ENCODE results near the gene WDR47. TPM values are rescaled to one million over a fixed set of nuclear protein-coding genes. Genes with fewer than 3 reads are reported as not detected.
"Not testable (repeated sequence)": the region's sequence is repeated elsewhere in the genome, so short reads cannot be mapped to it uniquely, and the experiment has no call there.

Gene WDR47
- total RNA-seq, 1 donor from 2014 or later, result 8.0 TPM

DNA sequence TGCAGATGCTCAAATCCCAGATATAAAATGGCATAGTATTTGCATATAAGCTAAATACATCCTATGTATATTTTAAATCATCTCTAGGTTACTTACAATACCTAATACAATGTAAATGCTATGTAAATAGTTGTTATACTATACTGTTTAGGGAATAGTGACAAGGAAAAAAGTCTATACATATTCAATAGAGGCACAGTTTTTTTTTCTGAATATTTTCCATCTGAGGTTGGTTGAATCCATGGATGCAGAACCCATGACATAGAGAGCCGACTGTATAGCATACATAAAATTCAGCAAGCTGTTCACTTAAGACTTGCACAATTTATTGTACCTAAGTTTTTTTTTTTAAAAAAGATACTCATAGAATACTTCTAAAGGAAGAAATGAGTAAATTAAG lies 27.4 kb upstream of the WDR47 start:
- no peak for DNase-seq (ENCODE audit: low read depth)
- no peak overlapping the region for H3K4me3 ChIP-seq (ENCODE audit: low read depth, low read length)
- TF ChIP-seq, protein P1, sequence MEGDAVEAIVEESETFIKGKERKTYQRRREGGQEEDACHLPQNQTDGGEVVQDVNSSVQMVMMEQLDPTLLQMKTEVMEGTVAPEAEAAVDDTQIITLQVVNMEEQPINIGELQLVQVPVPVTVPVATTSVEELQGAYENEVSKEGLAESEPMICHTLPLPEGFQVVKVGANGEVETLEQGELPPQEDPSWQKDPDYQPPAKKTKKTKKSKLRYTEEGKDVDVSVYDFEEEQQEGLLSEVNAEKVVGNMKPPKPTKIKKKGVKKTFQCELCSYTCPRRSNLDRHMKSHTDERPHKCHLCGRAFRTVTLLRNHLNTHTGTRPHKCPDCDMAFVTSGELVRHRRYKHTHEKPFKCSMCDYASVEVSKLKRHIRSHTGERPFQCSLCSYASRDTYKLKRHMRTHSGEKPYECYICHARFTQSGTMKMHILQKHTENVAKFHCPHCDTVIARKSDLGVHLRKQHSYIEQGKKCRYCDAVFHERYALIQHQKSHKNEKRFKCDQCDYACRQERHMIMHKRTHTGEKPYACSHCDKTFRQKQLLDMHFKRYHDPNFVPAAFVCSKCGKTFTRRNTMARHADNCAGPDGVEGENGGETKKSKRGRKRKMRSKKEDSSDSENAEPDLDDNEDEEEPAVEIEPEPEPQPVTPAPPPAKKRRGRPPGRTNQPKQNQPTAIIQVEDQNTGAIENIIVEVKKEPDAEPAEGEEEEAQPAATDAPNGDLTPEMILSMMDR (conservative IDR thresholded peaks at IDR 0.05; ENCODE audit: low read depth, low read length), result no peak

DNA sequence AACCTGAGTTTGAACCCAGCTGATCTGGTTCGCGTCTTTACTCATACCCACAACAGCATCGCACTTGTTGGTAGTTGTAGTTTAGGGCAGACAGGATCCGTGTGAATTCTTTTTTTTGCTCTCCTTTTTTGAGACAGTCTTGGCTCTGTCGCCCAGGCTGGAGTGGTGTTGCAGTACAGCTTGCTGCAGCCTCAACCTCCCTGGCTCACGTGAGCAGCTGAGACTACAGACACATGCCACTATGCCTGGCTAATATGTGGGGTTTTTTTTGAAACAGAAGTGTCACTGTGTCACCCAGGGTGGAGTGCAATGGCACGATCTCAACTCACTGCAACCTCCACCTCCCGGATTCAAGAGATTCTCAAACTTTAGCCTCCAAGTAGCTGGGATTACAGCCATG lies 26.0 kb upstream of the WDR47 start:
- DNase-seq (ENCODE audit: low read depth), result no peak
- TF ChIP-seq, protein P1 (conservative IDR thresholded peaks at IDR 0.05; ENCODE audit: low read depth, low read length), result no peak

DNA sequence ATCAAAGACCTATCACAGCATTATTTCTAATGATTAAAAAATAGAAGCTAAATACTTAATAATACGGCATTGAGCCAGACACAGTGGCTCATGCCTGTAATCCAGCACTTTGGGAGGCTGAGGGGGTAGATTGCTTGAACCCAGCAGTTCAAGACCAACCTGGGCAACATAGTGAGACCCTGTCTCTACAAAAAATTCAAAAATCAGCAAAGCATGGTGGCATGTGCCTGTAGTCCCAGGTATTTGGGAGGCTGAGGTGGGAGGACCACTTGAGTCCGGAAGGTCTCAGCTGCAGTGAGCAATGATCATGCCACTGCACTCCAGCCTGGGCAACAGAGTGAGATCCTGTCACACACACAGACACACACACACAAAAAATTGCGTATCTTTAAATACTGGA lies 23.2 kb upstream of the WDR47 start:
- no peak for DNase-seq (ENCODE audit: low read depth)
- TF ChIP-seq, protein P1 (conservative IDR thresholded peaks at IDR 0.05; ENCODE audit: low read depth, low read length), result no peak
- no peak overlapping the region for H3K4me3 ChIP-seq (ENCODE audit: low read depth, low read length)

More for the DNA sequence above, 26.0 kb upstream of the WDR47 start:
- no peak overlapping the region for H3K4me3 ChIP-seq (ENCODE audit: low read depth, low read length)

DNA sequence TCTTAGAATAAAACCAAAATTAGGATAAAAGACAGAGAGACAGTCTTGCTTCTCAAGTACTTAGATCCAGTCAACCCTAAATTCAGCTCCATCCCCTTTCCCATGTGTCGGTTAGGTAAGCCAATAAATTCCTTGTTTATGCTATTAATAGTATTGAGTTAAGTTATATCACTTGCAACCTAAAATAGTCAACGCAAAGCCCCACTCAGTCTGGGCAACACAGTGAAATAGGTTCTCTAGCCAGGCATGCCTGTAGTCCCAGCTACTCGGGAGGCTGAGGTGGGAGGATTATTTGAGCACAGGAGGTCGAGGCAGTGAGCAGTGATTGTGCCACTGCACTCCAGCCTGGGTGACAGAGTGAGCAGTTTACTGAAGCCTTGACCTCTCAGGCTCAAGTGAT lies 19.3 kb upstream of the WDR47 start:
- TF ChIP-seq, protein P1 (conservative IDR thresholded peaks at IDR 0.05; ENCODE audit: low read depth, low read length), result no peak
- no peak overlapping the region for H3K4me3 ChIP-seq (ENCODE audit: low read depth, low read length)
- no peak for DNase-seq (ENCODE audit: low read depth)

DNA sequence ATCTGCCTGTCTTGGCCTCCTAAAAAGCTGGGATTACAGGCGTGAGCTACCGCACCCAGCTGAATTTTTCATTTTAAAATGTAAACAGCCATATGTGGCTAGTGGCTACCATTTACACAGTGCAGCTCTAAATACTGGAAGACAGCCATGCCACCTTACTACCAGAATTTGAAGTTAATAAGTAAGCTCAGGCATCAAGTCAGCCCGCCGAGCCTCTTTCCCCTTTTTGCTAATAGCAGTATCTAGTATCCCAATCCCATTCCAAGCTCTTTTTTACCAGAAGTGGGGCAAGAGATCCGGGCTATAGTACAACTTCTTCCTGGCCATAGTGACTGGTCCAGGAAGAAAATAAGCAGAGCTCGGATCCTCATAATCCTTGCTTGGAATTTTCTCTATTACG lies 18.8 kb upstream of the WDR47 start:
- H3K4me3 ChIP-seq (ENCODE audit: low read depth, low read length), result no peak overlapping the region
- TF ChIP-seq, protein P1 (conservative IDR thresholded peaks at IDR 0.05; ENCODE audit: low read depth, low read length), result no peak
- DNase-seq (ENCODE audit: low read depth), result no peak

DNA sequence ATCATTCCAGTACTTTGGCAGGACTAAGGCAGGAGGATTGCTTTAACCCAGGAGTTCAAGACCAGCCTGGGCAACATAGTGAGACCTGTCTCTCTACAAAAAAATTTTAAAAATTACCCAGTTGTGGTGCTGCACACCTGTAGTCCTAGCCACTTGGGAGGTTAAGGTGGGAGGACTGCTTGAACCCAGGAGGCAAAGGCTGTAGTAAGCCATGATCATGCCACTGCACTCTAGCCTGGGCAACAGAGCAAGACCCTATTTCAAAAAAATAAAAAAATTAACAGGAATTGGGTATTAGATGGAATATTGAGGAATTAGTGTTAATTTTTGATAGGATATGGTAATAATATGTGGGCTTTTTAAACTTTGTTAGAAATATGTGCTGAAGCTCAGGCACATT lies 17.1 kb upstream of the WDR47 start:
- no peak overlapping the region for H3K4me3 ChIP-seq (ENCODE audit: low read depth, low read length)
- no peak for DNase-seq (ENCODE audit: low read depth)
- TF ChIP-seq, protein P1 (conservative IDR thresholded peaks at IDR 0.05; ENCODE audit: low read depth, low read length), result no peak

DNA sequence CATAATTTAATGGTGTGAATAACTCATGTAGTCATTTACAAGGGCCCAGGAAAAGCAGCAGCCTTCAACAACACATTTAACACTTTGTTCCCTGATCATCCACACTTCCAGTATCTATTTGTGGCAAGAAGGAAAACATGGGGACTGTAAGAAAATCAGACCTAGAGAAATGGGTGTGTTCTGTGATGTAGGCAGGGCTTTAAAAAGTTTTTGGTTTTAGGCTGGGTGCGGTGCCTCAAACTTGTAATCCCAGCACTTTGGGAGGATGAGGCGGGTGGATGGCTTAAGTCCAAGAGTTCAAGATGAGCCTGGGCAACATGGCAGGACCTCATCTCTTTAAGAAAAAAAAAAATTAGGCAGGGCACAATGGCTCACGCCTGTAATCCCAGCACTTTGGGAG lies 14.2 kb upstream of the WDR47 start:
- TF ChIP-seq, protein P1 (conservative IDR thresholded peaks at IDR 0.05; ENCODE audit: low read depth, low read length), result no peak
- DNase-seq (ENCODE audit: low read depth), result no peak
- no peak overlapping the region for H3K4me3 ChIP-seq (ENCODE audit: low read depth, low read length)

DNA sequence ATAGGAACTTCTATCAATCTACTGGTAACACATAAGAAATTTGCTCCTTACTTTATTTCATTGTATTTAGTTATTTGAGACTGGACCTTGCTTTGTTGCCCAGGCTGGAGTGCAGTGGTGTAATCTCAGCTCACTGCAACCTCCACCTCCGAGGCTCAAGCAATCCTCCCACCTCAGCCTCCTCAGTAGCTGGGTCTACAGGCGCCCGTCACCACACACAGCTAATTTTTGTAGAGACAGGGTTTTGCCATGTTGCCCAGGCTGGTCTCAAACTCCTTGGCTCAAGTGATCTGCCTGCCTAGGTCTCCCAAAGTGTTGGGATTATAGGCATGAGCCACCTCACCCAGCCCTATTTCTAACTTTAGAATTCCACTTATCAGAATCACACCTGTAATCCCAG lies 10.2 kb upstream of the WDR47 start:
- DNase-seq (ENCODE audit: low read depth), result not testable (repeated sequence)

More for the DNA sequence above, 10.2 kb upstream of the WDR47 start:
- not testable (repeated sequence) for H3K4me3 ChIP-seq (ENCODE audit: low read depth, low read length)

Data from epithelial cell of proximal tubule (primary cell).